Loucy (cell line): Measurements from ENCODE around the gene MZF1.
A peak's percentile ranks its signal among the peaks of the same experiment; 100 is the strongest.

Experiments
- CTCF ChIP-seq: fragments of 200-600 bp; sonication (generic); conservative IDR thresholded peaks from 2 replicates; pipeline ENCODE4 v1.5.1; 2014; ENCODE audit warnings: mild to moderate bottlenecking, antibody characterized with exemption, low read length
- EZH2phosphoT487 ChIP-seq: fragments of 200-600 bp; IDR thresholded peaks from 2 replicates; pipeline ENCODE4 v1.6.1; 2018; ENCODE audit warnings: antibody characterized with exemption, mild to moderate bottlenecking, moderate library complexity, borderline replicate concordance

- TF ChIP-seq EZH2phosphoT487 (no peak), CTCF (peak; percentile 100)
Measured at GRCh38 chr19:58581227-58582141, 8.3 kb upstream of the MZF1 start.
